ENCODE data around the gene KAT7. TPM values are rescaled to one million over a fixed set of nuclear protein-coding genes. Genes with fewer than 3 reads are reported as not detected.
"Not testable (repeated sequence)": the region's sequence is repeated elsewhere in the genome, so short reads cannot be mapped to it uniquely, and the experiment has no call there.

The KAT7 gene
- 10 to 100 TPM; 39.3 to 57.1 (median 52.6) TPM for polyA plus RNA-seq (ENCODE audit: insufficient read length in 4 of 4)

GRCh38 chr17:49788478-49789242 lies at the start of gene KAT7:
Gene KAT7, plus strand, starts transcription at chr17:49788681. Its CDS starts 154 bp downstream, at chr17:49788835.
- peak; percentile 98 to 100 (median 100) for DNase-seq (ENCODE audit: low read depth in 4 of 4, low spot score in 3 of 4)

- DNase-seq (ENCODE audit: low read depth in 4 of 4, low spot score in 3 of 4) = no peak
These were observed 48.7 kb upstream of the KAT7 start for GRCh38 chr17:49739641-49740271.

- DNase-seq (ENCODE audit: low read depth in 4 of 4, low spot score in 3 of 4) = no peak
These were observed 47.3 kb upstream of the KAT7 start for GRCh38 chr17:49741009-49741691.

GRCh38 chr17:49741692-49742076 lies 46.8 kb upstream of the KAT7 start:
- no peak for DNase-seq (ENCODE audit: low read depth in 4 of 4, low spot score in 3 of 4)

- no peak for DNase-seq (ENCODE audit: low read depth in 4 of 4, low spot score in 3 of 4)
These were observed 46.3 kb upstream of the KAT7 start for GRCh38 chr17:49742166-49742638.

- DNase-seq (ENCODE audit: low read depth in 4 of 4, low spot score in 3 of 4) = no peak
These were observed 43.0 kb upstream of the KAT7 start for GRCh38 chr17:49745175-49746139.

- no peak for DNase-seq (ENCODE audit: low read depth in 4 of 4, low spot score in 3 of 4)
These were observed 41.5 kb upstream of the KAT7 start for GRCh38 chr17:49746791-49747490.

- no peak for DNase-seq (ENCODE audit: low read depth in 4 of 4, low spot score in 3 of 4)
These were observed 40.8 kb upstream of the KAT7 start for GRCh38 chr17:49747632-49748031.

GRCh38 chr17:49748223-49748622 lies 40.3 kb upstream of the KAT7 start:
- no peak for DNase-seq (ENCODE audit: low read depth in 4 of 4, low spot score in 3 of 4)

GRCh38 chr17:49748791-49749190 lies 39.7 kb upstream of the KAT7 start:
- no peak for DNase-seq (ENCODE audit: low read depth in 4 of 4, low spot score in 3 of 4)

GRCh38 chr17:49749730-49750129 lies 38.8 kb upstream of the KAT7 start:
- DNase-seq (ENCODE audit: low read depth in 4 of 4, low spot score in 3 of 4) = no peak

- DNase-seq (ENCODE audit: low read depth in 4 of 4, low spot score in 3 of 4) = no peak
These were observed 36.0 kb upstream of the KAT7 start for GRCh38 chr17:49752508-49752907.

GRCh38 chr17:49753959-49754391 lies 34.5 kb upstream of the KAT7 start:
- DNase-seq (ENCODE audit: low read depth in 4 of 4, low spot score in 3 of 4) = no peak

GRCh38 chr17:49755663-49756283 lies 32.7 kb upstream of the KAT7 start:
- no peak for DNase-seq (ENCODE audit: low read depth in 4 of 4, low spot score in 3 of 4)

GRCh38 chr17:49756323-49757150 lies 31.9 kb upstream of the KAT7 start:
- no peak for DNase-seq (ENCODE audit: low read depth in 4 of 4, low spot score in 3 of 4)

GRCh38 chr17:49757151-49757777 lies 31.2 kb upstream of the KAT7 start:
- no peak for DNase-seq (ENCODE audit: low read depth in 4 of 4, low spot score in 3 of 4)

GRCh38 chr17:49758464-49759010 lies 29.9 kb upstream of the KAT7 start:
- not testable (repeated sequence) for DNase-seq (ENCODE audit: low read depth in 4 of 4, low spot score in 3 of 4)

GRCh38 chr17:49759203-49759602 lies 29.3 kb upstream of the KAT7 start:
- no peak for DNase-seq (ENCODE audit: low read depth in 4 of 4, low spot score in 3 of 4)
